ENCODE measurements around the gene TMEM150B. TPM values are rescaled to one million over a fixed set of nuclear protein-coding genes. Genes with fewer than 3 reads are reported as not detected.

TMEM150B gene
- total RNA-seq, 4 donors from 2014 or later = 5.5 to 17.1 (median 7.7) TPM

- Histone ChIP-seq H3K4me1 (peaks cover 0 to 11% (median 3%) of the 10 kb centered on the region in 4 donors), H3K4me3 (peak overlapping the region; percentile 6 to 43 (median 36)), H3K9me3 (no peaks in the 10 kb centered on the region), H3K27me3 (no peaks in the 10 kb centered on the region), H3K36me3 (peaks cover 0 to 43% (median 0%) of the 10 kb centered on the region in 3 donors), H3K27ac (peak overlapping the region in 2 of 4 donors; percentile 19 to 55)
- DNase-seq (ENCODE audit: low spot score in 2 of 2) = peak; percentile 73 to 82
- TF ChIP-seq EP300 (IDR thresholded peaks at IDR 0.05) (peak; percentile 24 to 40), POLR2A (IDR thresholded peaks at IDR 0.05) (no peak)
- TF ChIP-seq, protein P1, sequence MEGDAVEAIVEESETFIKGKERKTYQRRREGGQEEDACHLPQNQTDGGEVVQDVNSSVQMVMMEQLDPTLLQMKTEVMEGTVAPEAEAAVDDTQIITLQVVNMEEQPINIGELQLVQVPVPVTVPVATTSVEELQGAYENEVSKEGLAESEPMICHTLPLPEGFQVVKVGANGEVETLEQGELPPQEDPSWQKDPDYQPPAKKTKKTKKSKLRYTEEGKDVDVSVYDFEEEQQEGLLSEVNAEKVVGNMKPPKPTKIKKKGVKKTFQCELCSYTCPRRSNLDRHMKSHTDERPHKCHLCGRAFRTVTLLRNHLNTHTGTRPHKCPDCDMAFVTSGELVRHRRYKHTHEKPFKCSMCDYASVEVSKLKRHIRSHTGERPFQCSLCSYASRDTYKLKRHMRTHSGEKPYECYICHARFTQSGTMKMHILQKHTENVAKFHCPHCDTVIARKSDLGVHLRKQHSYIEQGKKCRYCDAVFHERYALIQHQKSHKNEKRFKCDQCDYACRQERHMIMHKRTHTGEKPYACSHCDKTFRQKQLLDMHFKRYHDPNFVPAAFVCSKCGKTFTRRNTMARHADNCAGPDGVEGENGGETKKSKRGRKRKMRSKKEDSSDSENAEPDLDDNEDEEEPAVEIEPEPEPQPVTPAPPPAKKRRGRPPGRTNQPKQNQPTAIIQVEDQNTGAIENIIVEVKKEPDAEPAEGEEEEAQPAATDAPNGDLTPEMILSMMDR (IDR thresholded peaks at IDR 0.05) = peak; percentile 95 to 98 (median 96)
- 15 to 28% methylated on average over 21 to 37 of the region's 42 CpGs for WGBS, 2 donors
Observed at GRCh38 chr19:55301459-55302317, 23.5 kb downstream of the TMEM150B start.

DNA sequence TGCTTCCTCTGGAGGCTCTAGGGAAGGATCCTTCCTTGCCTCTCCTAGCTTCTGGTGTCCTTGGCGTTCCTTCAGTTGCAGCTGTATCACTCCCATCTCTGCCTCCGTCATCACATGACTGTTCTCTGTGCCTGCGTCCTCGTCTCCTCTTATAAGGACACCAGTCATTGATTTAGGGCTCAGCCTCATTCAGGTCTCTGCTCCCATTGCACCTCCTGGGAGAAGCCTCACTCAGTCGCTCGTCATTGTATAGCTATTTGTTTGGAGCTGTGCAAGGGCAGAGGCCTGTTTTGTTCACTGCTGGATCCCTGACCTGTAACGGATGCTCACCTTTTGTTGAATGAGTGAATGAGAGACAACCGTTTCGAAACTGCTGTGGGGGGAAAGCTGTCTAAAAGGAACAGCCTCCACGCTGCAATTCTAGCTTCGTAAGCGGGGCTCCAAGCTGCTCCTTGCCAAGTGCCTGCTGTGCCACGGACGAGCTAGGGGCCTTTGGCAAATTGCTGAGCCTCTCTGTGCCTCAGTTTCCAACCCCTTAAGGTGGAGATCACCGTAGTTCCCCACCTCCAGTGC lies 24.2 kb downstream of the TMEM150B start:
- no peak for TF ChIP-seq POLR2A (IDR thresholded peaks at IDR 0.05)
- no peak for TF ChIP-seq EP300 (IDR thresholded peaks at IDR 0.05)
- TF ChIP-seq, protein P1 (IDR thresholded peaks at IDR 0.05) = no peak
- H3K36me3 ChIP-seq = peaks cover 0 to 42% (median 0%) of the 10 kb centered on the region in 3 donors
- DNase-seq (ENCODE audit: low spot score in 2 of 2) = no peak
- 67 to 70% methylated on average over 15 of the region's 15 CpGs for WGBS, 2 donors
- H3K4me1 ChIP-seq = peaks cover 0 to 11% (median 3%) of the 10 kb centered on the region in 4 donors
- no peaks in the 10 kb centered on the region for H3K27me3 ChIP-seq
- H3K9me3 ChIP-seq = no peaks in the 10 kb centered on the region
- no peak overlapping the region for H3K4me3 ChIP-seq
- H3K27ac ChIP-seq = no peak overlapping the region

- WGBS, 2 donors = 82 to 86% methylated on average over 8 to 10 of the region's 10 CpGs
- TF ChIP-seq, protein P1 (IDR thresholded peaks at IDR 0.05) = no peak
- TF ChIP-seq POLR2A (IDR thresholded peaks at IDR 0.05) = no peak
- TF ChIP-seq EP300 (IDR thresholded peaks at IDR 0.05) = no peak
- Histone ChIP-seq H3K4me3 (no peak overlapping the region), H3K4me1 (peaks cover 0 to 11% (median 3%) of the 10 kb centered on the region in 4 donors), H3K27me3 (no peaks in the 10 kb centered on the region), H3K36me3 (peaks cover 0 to 43% (median 0%) of the 10 kb centered on the region in 3 donors), H3K9me3 (no peaks in the 10 kb centered on the region), H3K27ac (no peak overlapping the region)
- no peak for DNase-seq (ENCODE audit: low spot score in 2 of 2)
Observed at GRCh38 chr19:55299991-55300390, 25.1 kb downstream of the TMEM150B start.

DNA sequence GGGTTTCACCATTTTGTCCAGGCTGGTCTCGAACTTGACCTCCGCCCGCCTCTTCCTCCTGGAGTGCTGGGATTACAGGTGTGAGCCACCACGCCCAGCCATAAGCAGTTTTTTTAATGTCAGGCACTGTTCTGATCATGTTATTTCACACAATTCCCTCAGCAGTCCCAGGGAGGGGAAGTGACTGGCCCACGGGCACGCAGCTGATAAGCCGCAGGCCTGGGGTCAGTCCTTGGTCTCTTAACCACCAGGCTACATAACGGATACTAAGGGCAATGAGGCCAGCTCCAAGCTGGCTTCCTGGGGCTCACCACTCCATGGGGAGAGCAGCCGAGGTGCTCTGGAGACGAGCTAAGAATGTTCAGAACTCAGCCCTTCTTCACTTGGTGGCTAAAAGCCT lies 27.9 kb downstream of the TMEM150B start:
- no peak overlapping the region for H3K27ac ChIP-seq
- 84 to 91% methylated on average over 10 of the region's 10 CpGs for WGBS, 2 donors
- H3K4me3 ChIP-seq = no peak overlapping the region
- H3K4me1 ChIP-seq = peaks cover 0 to 11% (median 3%) of the 10 kb centered on the region in 4 donors
- H3K36me3 ChIP-seq = peaks cover 0 to 41% (median 0%) of the 10 kb centered on the region in 3 donors
- no peaks in the 10 kb centered on the region for H3K27me3 ChIP-seq
- no peak for TF ChIP-seq POLR2A (IDR thresholded peaks at IDR 0.05)
- DNase-seq (ENCODE audit: low spot score in 2 of 2) = no peak
- H3K9me3 ChIP-seq = no peaks in the 10 kb centered on the region

GRCh38 chr19:55289117-55289796 lies 35.9 kb downstream of the TMEM150B start:
- Histone ChIP-seq H3K36me3 (peaks cover 0 to 10% (median 0%) of the 10 kb centered on the region in 3 donors), H3K27me3 (no peaks in the 10 kb centered on the region), H3K27ac (no peak overlapping the region), H3K9me3 (no peaks in the 10 kb centered on the region), H3K4me1 (peaks cover 0 to 21% (median 2%) of the 10 kb centered on the region in 4 donors), H3K4me3 (no peak overlapping the region)
- no peak for DNase-seq (ENCODE audit: low spot score in 2 of 2)
- WGBS, 2 donors = 76 to 92% methylated on average over 3 to 8 of the region's 9 CpGs
- TF ChIP-seq, protein P1 (IDR thresholded peaks at IDR 0.05) = no peak
- no peak for TF ChIP-seq EP300 (IDR thresholded peaks at IDR 0.05)
- no peak for TF ChIP-seq POLR2A (IDR thresholded peaks at IDR 0.05)
